SK-N-SH treated with all-trans-retinoic acid at 6 μM for 48 hours (cell line): ENCODE results near the gene TH.

Experiments
- ARNTL ChIP-seq: fragments of 450-650 bp; formaldehyde crosslinking; IDR thresholded peaks from 2 replicates; pipeline ENCODE4 v1.5.0; 2020; ENCODE audit warnings: low read depth, mild to moderate bottlenecking, moderate library complexity, borderline replicate concordance
- BACH2 ChIP-seq: fragments of 250-450 bp; sonication (Bioruptor Pico); IDR thresholded peaks from 2 replicates; pipeline ENCODE4 v1.9.0; 2021; ENCODE audit warnings: mild to moderate bottlenecking, borderline replicate concordance
- RARB ChIP-seq: fragments of 250-450 bp; sonication (Bioruptor Pico); IDR thresholded peaks from 2 replicates; pipeline ENCODE4 v1.8.0; 2021; ENCODE audit warnings: mild to moderate bottlenecking, moderate library complexity
- SNAI2 ChIP-seq: fragments of 250-450 bp; sonication (Bioruptor Pico); IDR thresholded peaks from 2 replicates; pipeline ENCODE4 v1.5.0; 2020; ENCODE audit warnings: mild to moderate bottlenecking, moderate library complexity
- TCF4 ChIP-seq: fragments of 250-450 bp; sonication (Bioruptor Pico); IDR thresholded peaks from 2 replicates; pipeline ENCODE4 v1.8.0; 2021; ENCODE audit warnings: mild to moderate bottlenecking, moderate library complexity, borderline replicate concordance
- ZFP3 ChIP-seq: fragments of 250-450 bp; sonication (Bioruptor Pico); IDR thresholded peaks from 2 replicates; pipeline ENCODE4 v1.5.0; 2020; ENCODE audit warnings: mild to moderate bottlenecking, moderate library complexity
- TF ChIP-seq, protein P1 (sequence below): fragments of 250-450 bp; sonication (Bioruptor Pico); IDR thresholded peaks from 2 replicates; pipeline ENCODE4 v1.8.0; 2020; ENCODE audit warnings: mild to moderate bottlenecking, moderate library complexity, borderline replicate concordance
- TF ChIP-seq, protein P2 (sequence below): fragments of 250-450 bp; sonication (Bioruptor Pico); IDR thresholded peaks from 2 replicates; pipeline ENCODE4 v1.5.1; 2021; ENCODE audit warnings: mild to moderate bottlenecking, moderate library complexity

DNA sequence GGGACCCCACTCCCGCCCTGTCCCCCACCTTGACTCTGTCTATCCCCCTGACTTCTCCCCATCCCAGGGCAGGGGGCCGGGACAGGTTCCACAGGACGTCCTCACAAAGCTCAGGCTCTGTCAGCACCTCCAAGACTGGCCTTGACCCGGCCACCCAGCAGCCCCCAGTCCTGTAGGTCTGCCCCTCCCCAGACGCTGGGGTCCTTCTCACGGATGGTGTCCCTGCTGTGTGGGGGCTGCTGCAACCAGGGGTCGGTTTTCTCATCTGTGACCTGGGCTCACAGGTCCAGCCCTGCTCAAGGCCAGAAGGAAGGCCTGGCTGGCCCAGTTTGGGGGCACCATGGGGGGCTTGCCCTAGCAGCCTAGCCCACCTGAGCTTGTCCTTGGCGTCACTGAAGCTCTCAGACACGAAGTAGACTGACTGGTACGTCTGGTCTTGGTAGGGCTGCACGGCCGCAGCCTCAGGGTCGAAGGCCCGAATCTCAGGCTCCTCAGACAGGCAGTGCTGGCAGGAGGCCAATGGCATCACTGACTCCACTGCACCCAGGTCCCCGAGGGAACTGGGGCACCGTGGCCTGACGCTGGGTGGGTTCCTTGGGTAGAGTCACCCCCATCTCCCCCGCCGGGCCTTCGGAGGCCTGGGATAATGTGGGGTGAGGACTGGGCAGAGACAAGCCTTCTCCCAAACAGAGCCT lies 6.6 kb downstream of the TH start:
- TF ChIP-seq RARB (no peak), SNAI2 (CRISPR knock-in tag) (no peak), ARNTL (CRISPR knock-in tag) (no peak), TCF4 (no peak), BACH2 (CRISPR knock-in tag) (no peak), ZFP3 (CRISPR knock-in tag) (no peak)
- TF ChIP-seq, protein P1, sequence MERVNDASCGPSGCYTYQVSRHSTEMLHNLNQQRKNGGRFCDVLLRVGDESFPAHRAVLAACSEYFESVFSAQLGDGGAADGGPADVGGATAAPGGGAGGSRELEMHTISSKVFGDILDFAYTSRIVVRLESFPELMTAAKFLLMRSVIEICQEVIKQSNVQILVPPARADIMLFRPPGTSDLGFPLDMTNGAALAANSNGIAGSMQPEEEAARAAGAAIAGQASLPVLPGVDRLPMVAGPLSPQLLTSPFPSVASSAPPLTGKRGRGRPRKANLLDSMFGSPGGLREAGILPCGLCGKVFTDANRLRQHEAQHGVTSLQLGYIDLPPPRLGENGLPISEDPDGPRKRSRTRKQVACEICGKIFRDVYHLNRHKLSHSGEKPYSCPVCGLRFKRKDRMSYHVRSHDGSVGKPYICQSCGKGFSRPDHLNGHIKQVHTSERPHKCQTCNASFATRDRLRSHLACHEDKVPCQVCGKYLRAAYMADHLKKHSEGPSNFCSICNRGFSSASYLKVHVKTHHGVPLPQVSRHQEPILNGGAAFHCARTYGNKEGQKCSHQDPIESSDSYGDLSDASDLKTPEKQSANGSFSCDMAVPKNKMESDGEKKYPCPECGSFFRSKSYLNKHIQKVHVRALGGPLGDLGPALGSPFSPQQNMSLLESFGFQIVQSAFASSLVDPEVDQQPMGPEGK: no peak
- TF ChIP-seq, protein P2, sequence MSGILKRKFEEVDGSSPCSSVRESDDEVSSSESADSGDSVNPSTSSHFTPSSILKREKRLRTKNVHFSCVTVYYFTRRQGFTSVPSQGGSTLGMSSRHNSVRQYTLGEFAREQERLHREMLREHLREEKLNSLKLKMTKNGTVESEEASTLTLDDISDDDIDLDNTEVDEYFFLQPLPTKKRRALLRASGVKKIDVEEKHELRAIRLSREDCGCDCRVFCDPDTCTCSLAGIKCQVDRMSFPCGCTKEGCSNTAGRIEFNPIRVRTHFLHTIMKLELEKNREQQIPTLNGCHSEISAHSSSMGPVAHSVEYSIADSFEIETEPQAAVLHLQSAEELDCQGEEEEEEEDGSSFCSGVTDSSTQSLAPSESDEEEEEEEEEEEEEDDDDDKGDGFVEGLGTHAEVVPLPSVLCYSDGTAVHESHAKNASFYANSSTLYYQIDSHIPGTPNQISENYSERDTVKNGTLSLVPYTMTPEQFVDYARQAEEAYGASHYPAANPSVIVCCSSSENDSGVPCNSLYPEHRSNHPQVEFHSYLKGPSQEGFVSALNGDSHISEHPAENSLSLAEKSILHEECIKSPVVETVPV (CRISPR knock-in tag): no peak
